IPS-NIHi7 (cell line): ENCODE results near the gene ZBTB25.
A peak's percentile ranks its signal among the peaks of the same experiment; 100 is the strongest.

Experiments
- DNase-seq: peaks from one replicate; pipeline ENCODE4 v3.0.0; 2012; ENCODE audit warnings: mixed read lengths; ENCODE audit errors: extremely low spot score

ZBTB25 gene

DNA sequence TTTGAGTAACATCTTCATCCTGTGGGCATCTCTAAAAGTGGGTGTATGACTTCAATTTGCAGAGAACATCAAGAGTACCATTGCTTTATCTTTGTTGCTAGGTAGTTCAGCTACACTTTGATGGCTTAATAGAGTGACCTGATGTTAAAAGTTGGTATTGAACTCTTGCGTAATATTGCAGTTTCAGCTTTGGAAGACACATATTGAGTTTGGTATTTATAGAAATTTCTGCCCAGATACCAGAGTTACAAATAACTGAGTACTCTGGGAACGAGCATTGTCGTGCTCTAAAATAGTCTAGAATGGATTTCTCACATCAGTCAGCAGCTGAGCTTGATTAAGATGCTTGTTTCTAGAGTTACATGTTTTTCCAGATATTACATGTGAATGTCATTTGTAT lies 63.1 kb downstream of the ZBTB25 start:
- no peak for DNase-seq

DNA sequence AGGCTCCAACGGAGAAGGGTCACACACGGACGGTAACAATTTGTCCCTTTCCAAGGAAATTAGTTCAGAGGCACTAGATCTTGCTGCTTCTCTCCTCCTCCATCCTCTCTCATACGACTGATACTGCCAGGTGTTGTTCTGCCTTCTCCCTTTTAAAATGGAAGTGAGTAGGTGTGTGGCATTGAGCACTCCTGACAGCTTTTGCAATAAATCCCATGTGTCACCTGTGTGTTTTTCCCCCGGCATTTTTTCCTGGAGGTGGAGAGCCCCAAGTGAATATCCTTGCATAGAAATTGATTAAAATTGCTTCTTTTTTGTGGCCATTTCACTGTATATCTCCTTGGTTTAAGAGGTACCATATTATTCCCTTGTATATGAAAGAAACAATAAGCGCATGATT lies 64.5 kb downstream of the ZBTB25 start:
- DNase-seq, result no peak

DNA sequence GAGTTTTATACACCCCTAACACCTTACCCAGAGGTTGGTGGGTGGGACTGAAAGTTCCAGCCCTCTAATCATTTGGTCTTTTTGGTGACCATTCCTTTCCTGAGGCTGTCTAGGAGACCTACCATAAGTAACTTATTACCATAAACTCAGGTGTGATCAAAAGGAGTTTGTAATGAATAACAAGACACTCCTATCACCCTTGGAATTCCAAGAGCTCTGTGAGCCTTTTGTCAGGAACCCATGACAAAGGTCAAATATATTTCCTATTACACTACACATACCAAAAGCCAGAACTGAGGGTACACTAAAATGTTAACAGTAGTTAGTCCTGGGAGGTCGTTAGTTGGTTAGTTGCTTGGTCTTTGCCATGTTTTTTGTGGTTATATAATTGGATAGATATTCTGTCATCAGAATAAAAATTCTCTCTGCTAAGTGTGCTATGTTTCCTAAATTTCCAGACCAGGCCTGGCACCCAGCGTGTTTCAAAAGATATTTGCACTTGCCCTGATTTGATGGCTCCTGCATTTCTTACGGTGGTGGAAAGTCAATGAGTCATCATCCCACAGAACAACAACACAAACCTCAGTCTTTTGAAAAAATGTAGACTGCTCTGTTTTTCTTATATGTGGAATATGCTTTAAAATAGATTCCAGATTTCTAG lies 65.3 kb downstream of the ZBTB25 start:
- DNase-seq, result no peak

DNA sequence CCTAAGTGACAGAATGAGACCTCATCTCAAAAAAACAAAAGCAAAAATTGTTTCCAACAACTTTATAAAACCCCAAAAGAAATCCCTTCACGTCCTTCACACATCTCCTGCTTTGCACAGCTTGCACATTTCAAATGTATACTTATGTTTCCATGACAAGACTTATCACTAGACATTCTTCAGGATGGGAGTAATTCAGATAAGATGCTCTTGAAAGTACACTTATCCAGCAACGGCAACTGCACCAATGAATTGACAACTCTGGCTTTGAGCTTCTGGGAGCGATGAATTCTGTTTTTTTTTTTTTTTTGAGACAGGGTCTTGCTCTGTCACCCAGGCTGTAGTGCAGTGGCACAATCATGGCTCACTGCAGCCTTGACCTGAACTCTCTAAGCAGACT lies 69.1 kb downstream of the ZBTB25 start:
- DNase-seq, result no peak

DNA sequence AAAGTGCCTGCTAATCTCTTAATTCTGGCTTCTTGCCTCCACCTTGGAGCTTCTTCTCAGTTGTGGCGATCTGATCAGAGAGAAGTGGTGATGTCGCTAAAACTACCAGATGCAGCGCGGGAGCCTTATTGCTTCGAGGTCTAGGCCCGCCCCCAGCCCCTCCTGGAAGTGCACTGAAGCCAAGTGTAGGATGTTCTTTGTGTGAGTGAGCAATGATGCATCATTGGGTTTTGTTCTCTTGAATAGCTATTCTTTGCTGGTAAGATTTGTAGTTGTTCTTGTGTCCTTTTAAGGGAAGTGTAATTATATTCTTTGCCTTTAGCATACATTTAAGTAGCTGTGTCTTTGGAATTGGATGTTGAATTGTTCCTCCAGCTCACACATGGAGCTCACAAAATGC lies 79.7 kb downstream of the ZBTB25 start:
- no peak for DNase-seq

DNA sequence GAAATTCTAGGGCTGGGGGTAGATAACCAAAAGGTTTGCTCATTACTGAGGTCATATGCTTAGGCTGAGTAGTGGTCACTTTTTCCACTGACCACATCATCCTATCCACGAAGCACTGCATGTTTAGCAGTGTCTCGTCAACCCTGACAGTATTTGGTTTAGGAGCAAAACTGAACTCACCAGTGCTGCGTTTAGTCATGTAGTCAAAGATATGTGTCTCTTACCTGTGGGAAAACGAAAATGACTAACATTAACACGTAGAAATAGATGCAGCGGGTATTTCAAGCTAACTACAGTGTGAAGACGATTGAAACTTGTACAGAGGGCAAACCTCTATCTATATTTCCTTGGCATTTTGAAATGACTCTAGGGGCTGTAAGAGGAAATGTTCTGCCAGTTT lies 80.9 kb downstream of the ZBTB25 start:
- no peak for DNase-seq

DNA sequence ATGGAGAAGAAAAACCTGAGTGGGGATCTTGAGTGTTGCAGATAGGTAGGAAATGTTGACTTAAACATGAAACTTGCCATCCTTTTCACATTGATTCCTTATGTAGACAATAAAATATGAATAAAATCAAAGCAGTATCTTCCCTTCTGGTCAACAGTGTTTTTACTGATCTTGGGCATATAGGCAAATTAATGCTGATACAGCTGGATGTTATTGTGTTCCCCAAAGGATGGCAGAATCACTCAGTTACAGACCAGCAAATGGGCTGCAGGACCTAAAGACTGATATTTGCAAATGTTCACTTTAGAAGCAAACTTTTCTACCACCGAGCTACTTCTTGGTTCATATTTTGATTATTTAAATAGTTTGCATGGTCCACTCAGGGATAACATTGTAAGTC lies 81.6 kb downstream of the ZBTB25 start:
- no peak for DNase-seq

DNA sequence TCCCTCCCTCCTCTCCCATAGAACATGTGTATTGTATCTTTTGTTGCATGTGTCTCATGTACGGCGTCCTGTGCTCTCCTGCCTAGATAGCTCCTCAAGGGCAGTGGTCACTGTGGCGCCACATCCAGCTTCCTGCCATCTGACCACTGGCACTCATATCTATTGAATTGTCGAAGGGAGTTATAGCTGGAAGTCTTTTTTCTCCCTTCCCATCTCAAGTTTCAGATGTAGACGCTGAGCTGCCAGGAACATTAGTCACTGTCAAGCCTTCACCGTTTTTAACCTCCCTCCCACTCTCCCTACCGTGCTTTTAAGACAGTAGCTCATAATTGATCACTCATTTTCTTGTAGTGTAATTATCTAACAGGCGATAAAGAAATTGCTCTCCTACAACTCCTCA lies 82.5 kb downstream of the ZBTB25 start:
- no peak for DNase-seq

DNA sequence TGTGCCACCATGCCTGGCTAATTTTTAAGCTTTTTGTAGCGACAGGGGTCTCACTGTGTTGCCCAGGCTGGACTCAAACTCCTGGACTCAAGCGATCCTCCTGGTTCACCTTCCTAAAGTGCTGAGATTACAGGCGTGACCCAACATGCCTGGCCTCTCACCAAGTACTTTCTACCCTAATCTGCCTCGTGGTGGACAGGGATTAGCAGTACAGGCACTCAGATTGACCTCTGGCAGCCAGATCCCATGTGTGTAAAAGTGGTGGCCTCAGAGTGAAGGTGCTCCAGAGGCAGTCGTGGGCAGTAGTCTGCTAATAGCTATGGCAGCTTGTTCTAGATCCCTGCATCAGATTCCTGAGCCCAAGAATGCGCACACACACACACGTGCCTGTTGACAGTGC lies 84.6 kb downstream of the ZBTB25 start:
- no peak for DNase-seq

DNA sequence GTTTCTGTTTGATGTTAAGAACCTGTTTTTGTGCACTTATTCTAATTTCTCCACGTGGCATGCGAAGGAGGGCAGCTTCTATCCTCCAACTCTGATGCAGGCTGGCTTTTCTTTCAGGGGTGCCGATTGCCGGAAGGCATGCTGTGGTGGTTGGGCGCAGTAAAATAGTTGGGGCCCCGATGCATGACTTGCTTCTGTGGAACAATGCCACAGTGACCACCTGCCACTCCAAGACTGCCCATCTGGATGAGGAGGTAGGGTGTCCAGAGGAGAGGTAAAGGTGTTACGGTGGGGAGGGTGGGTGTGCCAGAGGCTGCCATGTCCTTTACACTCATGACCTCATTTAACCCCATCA lies 85.9 kb downstream of the ZBTB25 start:
- DNase-seq, result no peak

DNA sequence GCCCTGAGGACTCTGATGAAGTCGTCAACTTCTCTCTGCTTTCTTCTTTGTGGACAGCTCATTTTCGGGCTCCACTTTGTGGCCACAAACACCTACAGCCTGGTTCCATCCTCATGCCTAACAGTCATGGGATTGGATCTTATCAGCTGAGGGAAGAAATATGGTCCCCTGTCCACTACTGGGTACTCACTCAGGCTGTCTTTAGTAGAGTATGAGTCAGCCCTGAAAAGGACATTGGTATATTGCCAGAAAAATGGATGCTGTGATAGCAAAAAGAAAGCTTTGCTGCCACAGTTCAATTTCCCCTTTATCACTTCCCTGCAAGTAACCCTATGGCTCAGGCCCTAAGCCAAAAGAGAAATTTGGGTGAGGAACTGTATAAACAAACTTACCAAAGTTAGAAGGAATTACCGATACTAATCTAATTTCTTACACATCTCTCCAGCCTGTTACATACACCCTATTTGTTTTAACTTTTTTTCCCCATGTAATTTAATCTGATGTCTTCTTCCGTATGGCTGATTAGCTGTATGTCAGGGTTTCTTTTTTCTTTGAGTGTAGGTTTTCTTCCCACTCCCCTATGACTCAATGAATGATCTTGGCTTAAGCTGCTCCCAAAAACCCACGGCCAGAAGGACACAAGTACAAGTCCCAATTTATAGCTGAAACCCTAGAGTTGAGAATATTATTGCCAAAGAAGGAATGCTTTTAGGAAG lies 86.4 kb downstream of the ZBTB25 start:
- DNase-seq, result no peak

DNA sequence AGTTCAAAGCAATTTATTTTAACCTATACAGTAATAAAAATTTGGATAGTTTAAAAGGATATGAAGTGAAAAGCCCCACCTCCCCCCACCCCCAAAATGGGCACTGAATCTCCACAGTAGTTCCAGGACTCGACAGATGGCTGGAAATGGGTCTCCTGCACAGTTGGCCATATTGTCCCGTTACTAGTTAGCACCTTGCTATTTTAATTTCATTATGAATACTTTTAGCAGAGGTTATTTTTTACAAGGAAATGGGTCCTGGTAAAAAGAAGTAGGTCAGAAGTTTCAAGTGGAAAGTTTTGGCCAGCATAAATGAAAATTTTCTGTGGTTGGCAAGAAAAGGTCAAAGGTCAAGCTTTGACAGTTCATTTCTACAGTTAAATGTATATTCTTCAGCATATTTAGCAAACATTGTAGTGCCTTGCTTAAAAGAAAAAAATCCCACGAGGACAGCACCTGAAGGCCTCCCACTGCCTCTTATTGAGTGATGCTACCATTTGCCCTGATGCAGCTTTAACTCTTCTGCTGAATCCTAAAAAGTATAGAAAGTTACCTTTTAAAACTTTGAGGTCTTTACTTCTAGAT lies 87.2 kb downstream of the ZBTB25 start:
- DNase-seq, result no peak

DNA sequence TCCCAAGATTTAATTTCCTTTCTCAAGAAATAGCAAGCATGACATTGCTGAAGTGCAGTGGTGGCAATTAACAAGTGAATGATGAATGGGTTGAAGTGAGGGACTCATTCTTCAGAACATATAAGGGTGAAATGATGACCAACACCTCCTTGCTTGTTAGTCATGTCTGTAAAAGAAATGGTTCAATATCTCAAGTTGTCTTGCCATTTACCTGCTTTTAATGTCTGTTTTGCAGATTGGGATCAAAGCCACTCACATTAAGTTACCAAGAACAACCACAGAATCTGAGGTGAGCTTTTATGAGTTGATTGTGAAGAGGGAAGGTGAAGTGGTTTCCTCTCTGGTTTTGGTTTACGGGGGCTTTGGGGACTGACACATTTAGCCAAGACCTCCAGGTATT lies 91.4 kb downstream of the ZBTB25 start:
- DNase-seq, result no peak

DNA sequence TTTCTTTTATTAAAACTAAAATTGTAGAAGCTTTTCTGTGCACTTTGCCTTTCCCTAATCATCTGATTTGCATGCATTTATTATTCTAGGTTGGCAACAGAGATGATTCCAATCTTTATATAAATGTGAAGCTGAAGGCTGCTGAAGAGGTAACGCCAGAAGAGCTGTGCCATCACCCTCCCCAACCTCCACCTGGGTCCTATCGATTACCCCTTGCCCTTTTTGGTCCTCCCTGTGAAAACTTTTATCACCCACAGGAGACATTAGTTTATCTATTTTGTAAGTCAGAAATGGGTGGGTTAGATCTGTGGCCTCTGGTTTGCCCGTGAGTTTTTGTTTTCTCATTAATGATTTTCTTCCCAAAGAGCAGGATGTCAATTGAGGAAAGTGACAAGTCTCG lies 92.6 kb downstream of the ZBTB25 start:
- no peak for DNase-seq

DNA sequence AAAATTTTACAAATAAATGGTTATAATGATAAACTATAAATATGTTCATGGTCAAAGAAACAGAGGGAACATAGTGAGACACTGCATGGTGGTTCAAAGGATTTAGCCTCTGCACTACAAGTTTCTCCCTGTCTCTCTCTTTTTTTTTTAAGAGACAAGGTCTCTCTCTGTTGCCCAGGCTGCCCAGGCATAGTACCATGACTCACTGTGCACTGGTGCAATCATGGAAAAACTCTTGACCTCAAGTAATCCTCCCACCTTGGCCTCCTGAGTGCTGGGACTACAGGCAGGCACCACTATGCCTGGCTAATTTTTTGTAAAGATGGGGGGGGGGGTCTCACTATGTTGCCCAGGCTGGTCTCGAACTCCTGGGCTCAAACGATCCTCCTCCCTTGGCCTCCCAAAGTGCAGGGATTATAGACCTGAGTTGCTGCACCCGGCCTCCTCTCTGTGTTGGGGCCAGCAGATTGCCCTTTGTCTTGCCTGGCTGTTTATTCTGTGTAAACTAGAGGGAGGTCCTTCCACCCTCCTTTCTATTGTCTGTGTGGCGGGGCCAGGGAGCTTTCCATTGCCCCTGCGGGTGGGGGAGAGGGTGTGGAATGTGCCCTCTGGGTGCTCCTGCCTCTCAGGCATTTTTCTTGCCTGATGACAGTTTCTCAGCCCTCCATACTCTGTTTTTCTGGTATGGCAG lies 93.4 kb downstream of the ZBTB25 start:
- DNase-seq, result peak; percentile 63

DNA sequence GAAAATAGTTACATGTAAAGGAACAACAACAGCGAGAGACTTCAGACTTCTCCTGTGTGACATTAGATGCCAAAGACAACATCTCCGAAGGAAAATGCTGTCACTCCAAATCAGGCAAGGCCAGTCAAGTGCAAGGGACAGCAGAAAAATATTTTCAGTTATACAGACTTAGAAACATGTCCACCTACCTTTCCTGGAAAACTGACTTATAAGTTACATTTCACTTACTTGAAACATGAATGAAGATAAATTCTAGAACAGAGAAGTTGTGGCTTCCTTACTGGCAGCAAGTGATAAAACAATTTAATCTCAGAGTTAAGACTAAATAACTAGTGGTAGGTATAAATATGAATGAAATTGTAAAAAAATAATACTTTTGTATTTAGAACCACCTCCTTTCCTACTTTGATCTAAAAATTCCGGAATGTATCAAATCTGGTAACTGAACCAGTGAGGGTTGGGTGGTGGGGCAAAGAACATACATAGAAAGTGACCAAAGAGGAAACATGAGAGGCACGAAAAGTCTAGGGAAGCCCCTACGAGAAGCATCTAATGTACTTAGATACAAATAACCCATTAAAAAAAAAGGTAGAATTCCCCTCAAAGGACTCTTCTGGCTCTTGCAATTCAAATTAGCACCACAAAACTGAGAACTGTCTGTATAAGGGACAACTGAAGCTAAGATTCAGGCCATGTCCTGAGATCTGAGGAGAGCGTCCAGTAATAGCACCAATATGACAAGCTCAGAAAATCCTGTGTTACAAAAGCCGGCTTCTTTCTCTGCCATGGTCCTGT lies 94.3 kb downstream of the ZBTB25 start:
- DNase-seq, result no peak

DNA sequence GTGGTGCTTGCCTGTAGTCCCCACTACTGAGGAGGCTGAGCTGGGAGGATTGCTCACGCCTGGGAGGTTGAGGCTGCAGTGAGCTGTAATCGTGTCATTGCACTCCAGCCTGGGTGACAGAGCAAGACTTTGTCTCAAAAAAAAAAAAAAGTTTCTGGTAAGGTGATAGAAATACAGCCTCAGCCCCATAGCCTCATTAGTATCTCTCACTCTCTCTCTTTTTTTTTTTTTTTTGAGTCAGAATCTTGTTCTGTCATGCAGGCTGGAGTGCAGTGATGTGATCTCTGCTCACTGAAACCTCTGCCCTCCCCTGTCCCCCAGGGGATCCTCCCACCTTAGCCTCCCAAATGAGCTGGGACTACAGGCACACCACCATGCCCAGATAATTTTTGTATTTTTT lies 96.3 kb downstream of the ZBTB25 start:
- DNase-seq, result no peak

DNA sequence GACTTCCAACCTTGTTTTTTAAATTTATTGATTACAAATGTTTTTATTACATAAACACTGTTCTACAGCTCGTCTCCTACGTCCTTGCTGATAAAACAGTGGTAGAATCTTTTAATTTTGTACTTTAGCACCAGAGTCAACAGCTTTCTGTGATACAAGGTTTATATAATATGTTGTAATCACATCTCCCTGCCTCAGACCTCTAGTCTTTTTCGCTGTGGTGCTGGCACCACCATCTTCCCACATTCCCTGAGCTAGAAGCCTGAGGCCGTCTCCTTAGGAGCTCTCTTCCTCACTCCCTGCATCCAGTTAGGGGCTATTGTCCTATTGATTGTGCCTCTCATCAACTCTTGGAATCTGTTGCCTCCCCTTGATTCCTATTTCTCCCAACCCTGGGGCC lies 98.3 kb downstream of the ZBTB25 start:
- DNase-seq, result no peak

DNA sequence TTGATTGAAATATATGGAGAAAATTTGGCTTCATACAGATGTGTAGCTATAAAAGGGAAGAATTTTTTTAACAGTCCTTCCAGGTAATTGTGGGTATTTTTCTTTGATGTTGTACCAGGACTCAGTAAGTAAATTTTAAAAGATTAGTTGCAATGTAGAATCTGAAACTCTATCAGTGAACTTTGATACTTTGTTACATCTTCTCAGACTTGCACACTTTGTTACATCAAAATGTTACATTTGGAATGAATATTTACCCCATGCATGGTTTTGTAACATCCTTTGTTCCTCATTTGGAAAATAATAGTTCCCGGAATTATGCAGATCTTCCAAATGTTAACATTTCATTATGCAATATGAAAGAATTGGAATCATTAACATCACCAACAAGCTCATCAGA lies 101.7 kb downstream of the ZBTB25 start:
- DNase-seq, result no peak

DNA sequence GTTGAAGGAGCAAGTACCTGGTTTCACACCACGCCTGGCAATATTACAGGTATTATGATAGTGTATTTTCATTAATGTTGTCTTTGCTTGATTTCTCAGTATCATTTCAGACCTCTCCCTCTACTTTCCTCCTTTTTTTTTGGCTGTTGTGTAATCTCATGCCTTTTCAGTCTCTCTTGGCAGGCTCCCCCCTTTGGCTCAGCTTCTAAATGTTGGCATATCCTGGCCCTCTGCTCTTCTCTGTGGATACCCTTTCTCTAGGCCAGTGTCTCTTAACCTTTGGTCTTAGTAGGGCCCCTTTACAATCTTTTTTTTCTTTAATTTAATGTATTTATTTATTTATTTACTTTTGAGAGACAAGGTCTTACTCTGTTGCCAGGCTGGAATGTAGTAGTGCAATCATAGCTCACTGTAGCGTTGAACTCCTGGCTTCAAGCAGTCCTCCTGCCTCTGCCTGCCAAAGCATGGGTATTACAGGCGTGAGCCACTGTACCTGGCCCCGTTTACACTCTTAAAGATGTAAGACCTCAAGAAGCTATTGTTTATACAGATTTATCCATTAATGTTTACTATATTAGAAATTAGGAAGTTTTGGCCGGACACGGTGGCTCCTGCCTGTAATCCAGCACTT lies 102.7 kb downstream of the ZBTB25 start:
- no peak for DNase-seq
